ENCODE results near the gene GALNT7. TPM values are rescaled to one million over a fixed set of nuclear protein-coding genes. Genes with fewer than 3 reads are reported as not detected.

Gene GALNT7
- total RNA-seq, 1 donor from 2014 or later: 22.0 TPM

GRCh38 chr4:173257732-173258717 lies 89.4 kb downstream of the GALNT7 start:
- Histone ChIP-seq H3K4me1 (no peaks in the 10 kb centered on the region), H3K4me3 (no peak overlapping the region), H3K27me3 (ENCODE audit: low read depth) (no peaks in the 10 kb centered on the region), H3K36me3 (no peaks in the 10 kb centered on the region), H3K27ac (no peak overlapping the region), H3K9me3 (no peaks in the 10 kb centered on the region)
- peak; percentile 51 for DNase-seq
- TF ChIP-seq, protein P1, sequence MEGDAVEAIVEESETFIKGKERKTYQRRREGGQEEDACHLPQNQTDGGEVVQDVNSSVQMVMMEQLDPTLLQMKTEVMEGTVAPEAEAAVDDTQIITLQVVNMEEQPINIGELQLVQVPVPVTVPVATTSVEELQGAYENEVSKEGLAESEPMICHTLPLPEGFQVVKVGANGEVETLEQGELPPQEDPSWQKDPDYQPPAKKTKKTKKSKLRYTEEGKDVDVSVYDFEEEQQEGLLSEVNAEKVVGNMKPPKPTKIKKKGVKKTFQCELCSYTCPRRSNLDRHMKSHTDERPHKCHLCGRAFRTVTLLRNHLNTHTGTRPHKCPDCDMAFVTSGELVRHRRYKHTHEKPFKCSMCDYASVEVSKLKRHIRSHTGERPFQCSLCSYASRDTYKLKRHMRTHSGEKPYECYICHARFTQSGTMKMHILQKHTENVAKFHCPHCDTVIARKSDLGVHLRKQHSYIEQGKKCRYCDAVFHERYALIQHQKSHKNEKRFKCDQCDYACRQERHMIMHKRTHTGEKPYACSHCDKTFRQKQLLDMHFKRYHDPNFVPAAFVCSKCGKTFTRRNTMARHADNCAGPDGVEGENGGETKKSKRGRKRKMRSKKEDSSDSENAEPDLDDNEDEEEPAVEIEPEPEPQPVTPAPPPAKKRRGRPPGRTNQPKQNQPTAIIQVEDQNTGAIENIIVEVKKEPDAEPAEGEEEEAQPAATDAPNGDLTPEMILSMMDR (IDR thresholded peaks at IDR 0.05): peak; percentile 77
- ATAC-seq: peak; percentile 84 to 91
- intact Hi-C loops (cut with DNase I): loop anchor here (10.0 kb wide), 1 partner anchor 233 kb away; no protein-coding TSS in a partner anchor

DNA sequence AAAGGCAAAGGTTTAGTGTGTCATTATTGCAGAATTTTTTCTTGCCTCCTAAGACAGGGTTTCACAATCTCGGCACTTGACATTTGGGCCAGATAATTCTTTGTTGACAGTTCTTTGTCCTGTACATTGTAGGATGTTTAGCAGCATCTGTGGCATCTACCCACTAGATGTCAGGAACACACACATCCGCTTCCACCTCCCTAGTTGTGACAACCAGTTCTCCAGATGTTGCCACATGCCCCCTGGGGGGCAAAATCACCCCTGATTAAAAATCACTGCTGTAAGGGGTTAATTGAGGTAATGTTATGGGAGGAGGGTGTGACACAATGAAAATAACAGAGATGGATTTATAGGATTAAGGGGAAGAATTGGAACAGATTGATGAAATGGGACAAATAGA lies 90.3 kb downstream of the GALNT7 start:
- no peaks in the 10 kb centered on the region for H3K9me3 ChIP-seq
- ATAC-seq: no peak
- H3K36me3 ChIP-seq: no peaks in the 10 kb centered on the region
- no peaks in the 10 kb centered on the region for H3K4me1 ChIP-seq
- H3K27ac ChIP-seq: no peak overlapping the region
- DNase-seq: no peak
- intact Hi-C loops (cut with DNase I): loop anchor here (10.0 kb wide), 1 partner anchor 234 kb away; no protein-coding TSS in a partner anchor
- TF ChIP-seq, protein P1 (IDR thresholded peaks at IDR 0.05): no peak
- H3K4me3 ChIP-seq: no peak overlapping the region
- no peaks in the 10 kb centered on the region for H3K27me3 ChIP-seq (ENCODE audit: low read depth)

GRCh38 chr4:173259310-173259709 lies 90.7 kb downstream of the GALNT7 start:
- Histone ChIP-seq H3K27ac (no peak overlapping the region), H3K4me1 (no peaks in the 10 kb centered on the region), H3K9me3 (no peaks in the 10 kb centered on the region), H3K36me3 (no peaks in the 10 kb centered on the region), H3K4me3 (no peak overlapping the region), H3K27me3 (ENCODE audit: low read depth) (no peaks in the 10 kb centered on the region)
- intact Hi-C loops (cut with DNase I): loop anchor here (10.0 kb wide), 1 partner anchor 235 kb away; no protein-coding TSS in a partner anchor
- no peak for ATAC-seq
- TF ChIP-seq, protein P1 (IDR thresholded peaks at IDR 0.05): no peak
- DNase-seq: no peak

- TF ChIP-seq, protein P1 (IDR thresholded peaks at IDR 0.05): no peak
- ATAC-seq: no peak
- DNase-seq: no peak
- intact Hi-C loops (cut with DNase I): no loop called here
- Histone ChIP-seq H3K27me3 (ENCODE audit: low read depth) (no peaks in the 10 kb centered on the region), H3K4me1 (no peaks in the 10 kb centered on the region), H3K36me3 (no peaks in the 10 kb centered on the region), H3K9me3 (no peaks in the 10 kb centered on the region), H3K4me3 (no peak overlapping the region), H3K27ac (no peak overlapping the region)
Measured at GRCh38 chr4:173261052-173261451, 92.4 kb downstream of the GALNT7 start.

- DNase-seq: no peak
- intact Hi-C loops (cut with DNase I): no loop called here
Measured at GRCh38 chr4:173262375-173262774, 93.8 kb downstream of the GALNT7 start.

More at GRCh38 chr4:173262375-173262774, 93.8 kb downstream of the GALNT7 start:
- H3K36me3 ChIP-seq: no peaks in the 10 kb centered on the region
- no peak overlapping the region for H3K4me3 ChIP-seq
- no peak overlapping the region for H3K27ac ChIP-seq
- no peaks in the 10 kb centered on the region for H3K9me3 ChIP-seq
- TF ChIP-seq, protein P1 (IDR thresholded peaks at IDR 0.05): no peak
- no peaks in the 10 kb centered on the region for H3K27me3 ChIP-seq (ENCODE audit: low read depth)
- no peak for ATAC-seq
- no peaks in the 10 kb centered on the region for H3K4me1 ChIP-seq

All from lower lobe of right lung (tissue), 2 donors.